Ramos (cell line): ENCODE results near the gene MAN1A1.

Experiments
- in situ Hi-C: fragments of 300-500 bp; cut with MboI; formaldehyde crosslinking; loops from one replicate; pipeline ENCODE4 v1.14.3; 2022; ENCODE audit warnings: low sequenced_read_pairs; ENCODE audit not compliant: unreplicated experiment

The MAN1A1 gene

GRCh38 chr6:119347466-119348095 lies 2.0 kb downstream of the MAN1A1 start:
- in situ Hi-C loops: no loop called here

- in situ Hi-C loops: no loop called here
Measured at GRCh38 chr6:119346936-119347335, 2.6 kb downstream of the MAN1A1 start.

GRCh38 chr6:119346450-119346849 lies 3.1 kb downstream of the MAN1A1 start:
- in situ Hi-C loops: no loop called here

DNA sequence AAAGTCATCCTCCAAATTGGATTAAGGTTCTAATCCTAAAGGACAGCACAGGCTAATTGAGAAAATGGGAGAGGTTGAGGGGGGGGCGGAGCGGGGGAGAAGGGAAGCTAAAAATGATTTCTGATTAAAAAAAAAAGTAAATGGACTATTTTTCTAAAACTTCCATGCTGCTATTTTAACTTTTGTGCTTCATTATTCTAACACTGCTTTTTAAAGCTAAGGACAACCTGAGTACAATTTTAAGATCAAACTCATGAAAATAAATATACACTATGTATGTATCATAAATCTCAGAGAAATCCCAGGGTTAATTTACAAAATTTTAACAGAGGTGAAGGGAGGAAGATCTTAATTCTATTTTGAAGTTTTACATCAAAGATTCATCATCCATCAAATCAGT lies 4.4 kb downstream of the MAN1A1 start:
- in situ Hi-C loops: no loop called here

DNA sequence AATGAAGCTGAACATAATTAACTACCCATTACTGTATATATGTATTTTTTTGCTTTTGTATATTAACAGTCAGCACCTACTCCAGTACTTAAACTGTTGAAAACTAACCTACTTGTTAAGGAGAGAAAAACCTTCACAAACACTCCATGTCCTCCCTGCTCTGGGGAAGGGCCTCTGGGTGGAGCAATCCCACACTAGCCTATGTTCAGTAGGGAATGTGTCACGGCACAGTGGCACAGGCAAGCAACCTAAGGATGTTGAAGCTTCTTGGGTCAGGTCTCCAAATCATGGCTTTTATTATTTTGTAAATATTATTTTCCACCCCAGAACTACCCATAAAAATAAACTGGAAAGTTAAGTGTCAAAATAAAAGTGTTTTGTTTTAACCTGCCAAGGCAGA lies 5.3 kb downstream of the MAN1A1 start:
- in situ Hi-C loops: no loop called here

- in situ Hi-C loops: no loop called here
Measured at GRCh38 chr6:119343573-119344146, 5.9 kb downstream of the MAN1A1 start.

DNA sequence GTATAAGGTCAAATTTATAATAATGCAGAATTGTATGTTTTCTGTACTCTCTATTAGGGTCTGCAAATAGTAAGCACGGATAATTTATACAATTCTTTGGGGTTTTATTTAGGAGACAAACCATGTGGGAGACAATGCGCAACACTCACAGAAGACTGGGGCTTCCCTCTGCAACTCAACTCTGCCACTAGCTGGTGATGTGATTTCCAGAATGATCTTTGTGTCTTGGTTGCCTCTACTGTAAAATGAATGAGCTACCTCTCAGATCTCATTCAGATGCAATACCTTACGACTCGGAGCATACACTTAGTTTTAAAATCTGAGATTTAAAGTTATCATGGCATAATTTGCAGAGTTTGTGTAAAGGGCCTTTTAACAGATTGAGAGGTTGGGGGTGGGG lies 6.4 kb downstream of the MAN1A1 start:
- in situ Hi-C loops: no loop called here

DNA sequence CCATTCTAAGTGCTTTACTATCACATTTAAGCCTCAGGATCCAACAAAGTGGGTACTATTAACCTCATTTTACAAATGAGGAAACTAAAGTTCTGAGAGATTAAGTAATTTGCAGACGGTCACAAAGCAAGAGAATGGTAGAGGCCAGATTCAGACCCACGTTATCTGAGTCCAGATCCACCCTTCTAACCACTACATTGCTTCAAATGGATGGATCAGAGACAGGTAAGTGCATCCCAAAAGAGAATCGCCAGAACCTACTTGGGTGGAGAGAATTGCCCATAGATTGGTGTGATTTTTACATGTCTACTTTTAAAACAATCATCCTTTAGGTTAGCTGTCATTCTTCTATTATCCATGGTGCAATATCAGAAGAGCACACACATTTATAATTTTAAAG lies 7.1 kb downstream of the MAN1A1 start:
- in situ Hi-C loops: no loop called here

DNA sequence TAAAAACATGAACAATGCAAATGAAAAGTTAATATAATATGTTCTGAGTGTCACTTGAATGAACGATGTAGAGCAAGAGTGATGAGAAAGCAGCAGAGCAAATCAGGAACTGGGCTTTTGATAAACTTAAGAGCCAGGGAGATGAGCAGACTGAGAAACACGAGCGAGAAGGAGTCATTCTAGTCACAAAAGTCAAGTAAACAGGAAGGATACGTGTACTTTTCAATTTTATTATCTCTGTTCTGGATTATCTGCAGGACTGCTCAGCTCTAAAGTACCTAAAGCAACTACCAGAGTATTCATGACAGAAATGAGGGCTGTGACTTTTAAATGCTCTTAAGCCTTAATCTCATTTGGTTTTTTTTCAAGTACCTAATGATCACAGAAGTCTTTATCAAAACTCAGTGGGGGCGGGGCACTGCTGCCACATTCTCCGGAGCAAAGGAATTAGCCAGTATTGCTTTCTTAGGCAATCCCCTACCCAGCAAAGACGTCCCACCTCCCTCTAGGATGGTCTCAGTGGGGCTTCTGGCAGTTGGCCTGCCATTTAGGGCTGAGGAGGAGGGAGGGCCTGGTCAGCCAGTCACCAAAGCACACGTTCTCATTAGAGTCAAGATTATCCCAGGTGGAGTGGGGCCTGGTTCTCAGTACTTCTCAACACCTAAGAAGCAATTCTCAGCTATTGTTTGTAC lies 8.6 kb downstream of the MAN1A1 start:
- in situ Hi-C loops: no loop called here

- in situ Hi-C loops: no loop called here
Measured at GRCh38 chr6:119339941-119340456, 9.6 kb downstream of the MAN1A1 start.

DNA sequence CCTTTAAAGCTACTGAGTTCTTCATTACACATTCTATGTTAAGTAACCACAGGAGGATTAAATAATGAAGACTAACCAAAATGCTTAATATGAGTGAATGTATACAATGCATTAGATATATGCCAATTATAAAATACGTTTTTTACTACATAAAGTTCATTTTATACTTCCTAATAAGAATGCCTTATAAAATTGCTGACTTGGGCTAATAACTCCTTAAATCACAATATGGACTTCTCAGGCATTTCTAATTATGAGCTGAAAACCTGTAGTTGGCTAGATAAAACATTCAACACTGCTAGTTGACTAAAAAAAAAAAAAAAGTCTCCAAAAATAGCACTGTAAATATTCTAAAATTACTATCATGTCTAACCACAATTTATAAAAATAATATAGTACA lies 11.8 kb downstream of the MAN1A1 start:
- in situ Hi-C loops: no loop called here

- in situ Hi-C loops: no loop called here
Measured at GRCh38 chr6:119337252-119337651, 12.3 kb downstream of the MAN1A1 start.

GRCh38 chr6:119334535-119335264 lies 14.9 kb downstream of the MAN1A1 start:
- in situ Hi-C loops: no loop called here

DNA sequence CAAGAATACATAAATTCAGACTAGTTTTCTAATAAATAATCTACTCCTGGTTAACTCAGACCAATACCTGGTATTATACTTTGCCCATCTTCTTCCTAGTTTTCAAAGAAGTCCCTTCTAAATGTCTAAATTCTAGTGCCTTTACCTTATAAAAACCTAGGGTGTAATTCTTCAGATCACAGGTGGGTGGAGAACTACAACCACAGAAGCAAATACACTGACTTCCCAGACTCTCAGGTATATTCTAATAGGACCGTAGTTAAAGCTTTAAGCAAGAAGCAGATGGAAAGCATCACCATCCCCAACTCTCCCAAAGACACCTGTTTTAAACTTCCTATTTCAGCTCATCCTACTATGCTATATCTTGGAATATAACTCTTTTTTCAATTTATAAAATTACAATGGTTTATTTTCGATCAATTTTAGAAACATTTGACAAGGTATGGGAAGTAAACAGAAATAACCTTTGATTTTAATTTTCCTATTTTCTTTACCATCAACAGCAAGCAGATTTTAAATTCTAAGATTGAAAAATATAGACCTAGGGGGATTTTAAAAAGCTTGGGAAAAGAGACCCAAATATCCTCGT lies 15.8 kb downstream of the MAN1A1 start:
- in situ Hi-C loops: no loop called here

GRCh38 chr6:119333063-119333609 lies 16.4 kb downstream of the MAN1A1 start:
- in situ Hi-C loops: no loop called here

DNA sequence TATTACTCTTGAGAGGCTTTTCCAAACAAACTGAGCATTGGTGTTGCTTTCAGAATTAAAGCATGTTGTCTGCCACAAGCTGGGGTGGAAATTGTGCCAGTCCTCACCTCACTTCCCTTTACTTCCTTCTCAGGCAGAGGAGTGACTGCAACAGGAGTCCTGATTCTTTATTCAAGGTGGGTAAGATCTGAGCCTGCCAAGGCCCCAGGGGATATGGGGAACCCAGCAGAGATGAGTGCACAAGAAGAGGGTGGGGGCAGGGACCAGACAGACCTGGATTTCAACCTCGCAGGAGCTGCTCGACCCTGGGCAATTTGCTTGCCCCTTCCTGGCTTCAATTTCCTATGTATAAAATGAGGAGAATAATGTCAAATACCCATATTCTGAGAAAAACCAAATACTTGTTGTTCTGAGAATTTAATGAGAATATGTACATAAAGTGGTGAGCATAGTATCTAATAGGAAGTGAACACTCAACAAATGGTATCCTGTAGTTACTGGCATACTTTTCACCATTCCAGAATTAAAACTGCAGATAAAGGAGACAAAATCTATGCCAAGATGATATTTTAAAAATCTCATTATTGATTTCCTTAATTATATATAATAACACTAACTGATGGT lies 17.8 kb downstream of the MAN1A1 start:
- in situ Hi-C loops: no loop called here

DNA sequence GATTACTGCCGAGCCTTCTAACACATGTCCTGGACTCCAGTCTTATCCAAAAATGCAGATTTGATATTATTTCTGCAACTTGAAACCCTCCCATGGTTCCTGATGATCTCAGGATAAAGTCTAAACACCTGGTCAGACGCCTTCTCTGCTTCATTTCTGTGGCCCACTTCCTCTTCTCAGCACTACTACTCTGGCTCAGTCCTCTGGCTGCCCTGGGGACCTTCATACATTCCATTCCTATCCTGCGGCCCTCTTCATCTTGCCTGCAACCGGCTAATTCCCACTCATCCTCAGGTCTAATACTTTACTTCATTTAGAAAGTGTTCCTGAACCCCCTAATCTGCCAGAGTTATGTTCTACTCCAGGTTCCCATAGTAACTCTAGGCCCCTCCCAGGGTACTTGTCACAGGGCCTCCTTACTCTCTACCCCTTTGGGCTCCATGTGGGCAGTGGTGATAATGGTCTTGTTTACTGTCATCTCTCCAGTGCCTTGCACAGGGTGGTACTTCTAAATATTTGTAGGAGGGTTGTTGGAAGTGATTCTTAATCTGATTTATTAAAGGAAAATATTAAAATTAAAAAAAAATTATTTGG lies 18.9 kb downstream of the MAN1A1 start:
- in situ Hi-C loops: no loop called here

- in situ Hi-C loops: no loop called here
Measured at GRCh38 chr6:119329794-119330180, 19.8 kb downstream of the MAN1A1 start.
